Immature natural killer cell (primary cell): ENCODE measurements around the gene BHMT2. TPM values are rescaled to one million over a fixed set of nuclear protein-coding genes. Genes with fewer than 3 reads are reported as not detected.

ENCODE experiments used
- DNase-seq, 3 donors: peaks; one replicate each; pipeline ENCODE4 v3.0.0; 2022; ENCODE audit warnings: mixed read lengths in 1 of 3
- H3K27ac Mint-ChIP-seq, 6 donors: one replicate each; pipeline ENCODE4 v1.8.0; 2020; ENCODE audit warnings: mixed read lengths in 6 of 6, mild to moderate bottlenecking in 5 of 6, inconsistent platforms in 4 of 6, moderate library complexity in 3 of 6
- H3K27me3 Mint-ChIP-seq, 3 donors: one replicate each; pipeline ENCODE4 v1.8.0; 2020 to 2021; ENCODE audit warnings: low read depth in 3 of 3, mild to moderate bottlenecking in 3 of 3, mixed read lengths in 3 of 3, moderate library complexity in 3 of 3, inconsistent platforms in 1 of 3
- H3K36me3 Mint-ChIP-seq, 3 donors: one replicate each; pipeline ENCODE4 v1.8.0; 2020; ENCODE audit warnings: mixed read lengths in 3 of 3, inconsistent platforms in 2 of 3, mild to moderate bottlenecking in 2 of 3
- H3K4me1 Mint-ChIP-seq, 2 donors: one replicate each; pipeline ENCODE4 v1.8.0; 2020; ENCODE audit warnings: inconsistent platforms in 2 of 2, mild to moderate bottlenecking in 2 of 2, mixed read lengths in 2 of 2, moderate library complexity in 1 of 2
- H3K4me3 Mint-ChIP-seq, 5 donors: one replicate each; pipeline ENCODE4 v1.8.0; 2020; ENCODE audit warnings: mild to moderate bottlenecking in 5 of 5, mixed read lengths in 5 of 5, inconsistent platforms in 3 of 5, moderate library complexity in 3 of 5
- H3K9me3 Mint-ChIP-seq, 6 donors: one replicate each; pipeline ENCODE4 v1.8.0; 2020; ENCODE audit warnings: mild to moderate bottlenecking in 6 of 6, mixed read lengths in 6 of 6, inconsistent platforms in 4 of 6, moderate library complexity in 3 of 6
- polyA plus RNA-seq, 3 donors: library from polyadenylated mRNA; unstranded; fragments of 300-500 nt; fragmentation: Illumina TruSeq; gene quantifications; one replicate each; pipeline ENCODE4 v1.2.3, GENCODE V29; 2021

BHMT2 gene
- polyA plus RNA-seq, 3 donors from 2014 or later, result not detected

- Mint-ChIP-seq H3K4me1 (no peaks in the 10 kb centered on the region), H3K27me3 (peaks cover 0 to 7% (median 6%) of the 10 kb centered on the region in 3 donors), H3K9me3 (peaks cover 0 to 6% (median 0%) of the 10 kb centered on the region in 6 donors), H3K27ac (no peak overlapping the region), H3K4me3 (no peak overlapping the region), H3K36me3 (no peaks in the 10 kb centered on the region)
- no peak for DNase-seq
Measured at GRCh38 chr5:79036769-79037168, 32.8 kb upstream of the BHMT2 start.

GRCh38 chr5:79042188-79042587, 27.4 kb upstream of the BHMT2 start:
- peaks cover 0 to 5% (median 4%) of the 10 kb centered on the region in 3 donors for H3K27me3 Mint-ChIP-seq

GRCh38 chr5:79047199-79047598, 22.4 kb upstream of the BHMT2 start:
- no peak for DNase-seq

More at GRCh38 chr5:79042188-79042587, 27.4 kb upstream of the BHMT2 start:
- Mint-ChIP-seq H3K9me3 (peaks cover 0 to 5% (median 0%) of the 10 kb centered on the region in 6 donors), H3K27ac (no peak overlapping the region), H3K4me3 (no peak overlapping the region), H3K4me1 (no peaks in the 10 kb centered on the region), H3K36me3 (no peaks in the 10 kb centered on the region)
- no peak for DNase-seq

GRCh38 chr5:79048437-79048836, 21.1 kb upstream of the BHMT2 start:
- peaks cover 1 to 4% (median 3%) of the 10 kb centered on the region in 3 donors for H3K27me3 Mint-ChIP-seq
- no peak overlapping the region for H3K4me3 Mint-ChIP-seq
- H3K4me1 Mint-ChIP-seq, result no peaks in the 10 kb centered on the region
- no peaks in the 10 kb centered on the region for H3K36me3 Mint-ChIP-seq
- DNase-seq, result no peak
- H3K9me3 Mint-ChIP-seq, result no peaks in the 10 kb centered on the region
- H3K27ac Mint-ChIP-seq, result no peak overlapping the region

More at GRCh38 chr5:79047199-79047598, 22.4 kb upstream of the BHMT2 start:
- Mint-ChIP-seq H3K36me3 (no peaks in the 10 kb centered on the region), H3K27ac (no peak overlapping the region), H3K4me3 (no peak overlapping the region), H3K27me3 (peaks cover 1 to 4% (median 3%) of the 10 kb centered on the region in 3 donors), H3K9me3 (no peaks in the 10 kb centered on the region), H3K4me1 (no peaks in the 10 kb centered on the region)

- no peaks in the 10 kb centered on the region for H3K4me1 Mint-ChIP-seq
- no peak for DNase-seq
- H3K27ac Mint-ChIP-seq, result no peak overlapping the region
- no peaks in the 10 kb centered on the region for H3K36me3 Mint-ChIP-seq
- no peaks in the 10 kb centered on the region for H3K9me3 Mint-ChIP-seq
- H3K4me3 Mint-ChIP-seq, result no peak overlapping the region
- peaks cover 3 to 5% (median 4%) of the 10 kb centered on the region in 3 donors for H3K27me3 Mint-ChIP-seq
Measured at GRCh38 chr5:79050498-79050897, 19.1 kb upstream of the BHMT2 start.

- Mint-ChIP-seq H3K4me3 (no peak overlapping the region), H3K36me3 (no peaks in the 10 kb centered on the region), H3K9me3 (no peaks in the 10 kb centered on the region), H3K27ac (no peak overlapping the region), H3K27me3 (peaks cover 3 to 8% (median 4%) of the 10 kb centered on the region in 3 donors), H3K4me1 (no peaks in the 10 kb centered on the region)
- no peak for DNase-seq
Measured at GRCh38 chr5:79053321-79053720, 16.2 kb upstream of the BHMT2 start.

- Mint-ChIP-seq H3K4me1 (no peaks in the 10 kb centered on the region), H3K36me3 (no peaks in the 10 kb centered on the region), H3K4me3 (no peak overlapping the region), H3K27ac (no peak overlapping the region), H3K27me3 (peaks cover 2 to 7% (median 6%) of the 10 kb centered on the region in 3 donors), H3K9me3 (no peaks in the 10 kb centered on the region)
- DNase-seq, result no peak
Measured at GRCh38 chr5:79055017-79055416, 14.6 kb upstream of the BHMT2 start.

GRCh38 chr5:79056847-79057246, 12.7 kb upstream of the BHMT2 start:
- Mint-ChIP-seq H3K4me3 (no peak overlapping the region), H3K4me1 (no peaks in the 10 kb centered on the region), H3K27ac (no peak overlapping the region), H3K27me3 (peaks cover 2 to 9% (median 7%) of the 10 kb centered on the region in 3 donors), H3K9me3 (no peaks in the 10 kb centered on the region), H3K36me3 (no peaks in the 10 kb centered on the region)
- no peak for DNase-seq

GRCh38 chr5:79059674-79060073, 9.9 kb upstream of the BHMT2 start:
- no peaks in the 10 kb centered on the region for H3K9me3 Mint-ChIP-seq
- H3K4me3 Mint-ChIP-seq, result no peak overlapping the region
- H3K27me3 Mint-ChIP-seq, result peaks cover 4 to 7% (median 5%) of the 10 kb centered on the region in 3 donors
- no peak overlapping the region for H3K27ac Mint-ChIP-seq
- H3K36me3 Mint-ChIP-seq, result no peaks in the 10 kb centered on the region
- no peak for DNase-seq
- H3K4me1 Mint-ChIP-seq, result no peaks in the 10 kb centered on the region

GRCh38 chr5:79062436-79062835, 7.1 kb upstream of the BHMT2 start:
- no peak overlapping the region for H3K27ac Mint-ChIP-seq

GRCh38 chr5:79070350-79070667, 742 bp downstream of the BHMT2 start:
- no peak overlapping the region for H3K27ac Mint-ChIP-seq
- H3K4me3 Mint-ChIP-seq, result no peak overlapping the region
- H3K4me1 Mint-ChIP-seq, result no peaks in the 10 kb centered on the region
- H3K36me3 Mint-ChIP-seq, result no peaks in the 10 kb centered on the region
- H3K9me3 Mint-ChIP-seq, result no peaks in the 10 kb centered on the region
- peaks cover 8 to 20% (median 8%) of the 10 kb centered on the region in 3 donors for H3K27me3 Mint-ChIP-seq
- no peak for DNase-seq

More at GRCh38 chr5:79062436-79062835, 7.1 kb upstream of the BHMT2 start:
- Mint-ChIP-seq H3K27me3 (peaks cover 4 to 10% (median 6%) of the 10 kb centered on the region in 3 donors), H3K4me3 (no peak overlapping the region), H3K9me3 (no peaks in the 10 kb centered on the region), H3K4me1 (no peaks in the 10 kb centered on the region), H3K36me3 (no peaks in the 10 kb centered on the region)
- DNase-seq, result no peak

- Mint-ChIP-seq H3K9me3 (no peaks in the 10 kb centered on the region), H3K27me3 (peaks cover 3 to 13% (median 6%) of the 10 kb centered on the region in 3 donors), H3K4me1 (peaks cover 0 to 17% of the 10 kb centered on the region in 2 donors), H3K36me3 (no peaks in the 10 kb centered on the region), H3K4me3 (no peak overlapping the region), H3K27ac (no peak overlapping the region)
- DNase-seq, result no peak
Measured at GRCh38 chr5:79074641-79075040, 5.1 kb downstream of the BHMT2 start.

GRCh38 chr5:79075646-79076426, 6.3 kb downstream of the BHMT2 start:
- no peak overlapping the region for H3K27ac Mint-ChIP-seq
- peaks cover 0 to 17% of the 10 kb centered on the region in 2 donors for H3K4me1 Mint-ChIP-seq
- H3K27me3 Mint-ChIP-seq, result peaks cover 3 to 9% (median 6%) of the 10 kb centered on the region in 3 donors

GRCh38 chr5:79076819-79077218, 7.3 kb downstream of the BHMT2 start:
- Mint-ChIP-seq H3K27ac (no peak overlapping the region), H3K4me3 (no peak overlapping the region), H3K4me1 (peaks cover 0 to 17% of the 10 kb centered on the region in 2 donors), H3K36me3 (no peaks in the 10 kb centered on the region), H3K27me3 (peaks cover 3 to 6% (median 5%) of the 10 kb centered on the region in 3 donors), H3K9me3 (no peaks in the 10 kb centered on the region)
- no peak for DNase-seq

More at GRCh38 chr5:79075646-79076426, 6.3 kb downstream of the BHMT2 start:
- H3K36me3 Mint-ChIP-seq, result no peaks in the 10 kb centered on the region
- H3K9me3 Mint-ChIP-seq, result no peaks in the 10 kb centered on the region
- DNase-seq, result no peak
- H3K4me3 Mint-ChIP-seq, result no peak overlapping the region
